Measurements from ENCODE around the gene TPRX1. TPM values are rescaled to one million over a fixed set of nuclear protein-coding genes. Genes with fewer than 3 reads are reported as not detected.

TPRX1 gene
- total RNA-seq, 6 experiments from 2014 or later, result not detected

GRCh38 chr19:47839411-47839810 lies 35.1 kb upstream of the TPRX1 start:
- TF ChIP-seq CTCF (IDR thresholded peaks at IDR 0.05), result no peak
- H3K4me3 Mint-ChIP-seq, result no peak overlapping the region
- DNase-seq, result no peak
- H3K9me3 Mint-ChIP-seq, result no peaks in the 10 kb centered on the region
- H3K27me3 Mint-ChIP-seq (ENCODE audit: insufficient read depth), result peaks cover 34% of the 10 kb centered on the region
- H3K27ac Mint-ChIP-seq, result no peak overlapping the region
- peaks cover 4% of the 10 kb centered on the region; the same call in 1 of the 2 replicates for H3K4me1 Mint-ChIP-seq (ENCODE audit: low read depth)
- H3K36me3 Mint-ChIP-seq (ENCODE audit: low read depth), result no peaks in the 10 kb centered on the region

- H3K4me3 Mint-ChIP-seq, result no peak overlapping the region
- H3K27ac Mint-ChIP-seq, result no peak overlapping the region
- DNase-seq, result no peak
- TF ChIP-seq CTCF (IDR thresholded peaks at IDR 0.05), result no peak
- no peaks in the 10 kb centered on the region for H3K9me3 Mint-ChIP-seq
- H3K4me1 Mint-ChIP-seq (ENCODE audit: low read depth), result peaks cover 4% of the 10 kb centered on the region; the same call in 1 of the 2 replicates
- H3K36me3 Mint-ChIP-seq (ENCODE audit: low read depth), result no peaks in the 10 kb centered on the region
- H3K27me3 Mint-ChIP-seq (ENCODE audit: insufficient read depth), result peaks cover 13% of the 10 kb centered on the region
Observed at GRCh38 chr19:47836038-47836437, 31.7 kb upstream of the TPRX1 start.

- Mint-ChIP-seq H3K4me1 (ENCODE audit: low read depth) (no peaks in the 10 kb centered on the region), H3K4me3 (no peak overlapping the region), H3K27ac (no peak overlapping the region), H3K9me3 (no peaks in the 10 kb centered on the region), H3K27me3 (ENCODE audit: insufficient read depth) (peaks cover 23% of the 10 kb centered on the region), H3K36me3 (ENCODE audit: low read depth) (no peaks in the 10 kb centered on the region)
- DNase-seq, result no peak
- TF ChIP-seq CTCF (IDR thresholded peaks at IDR 0.05), result no peak
Observed at GRCh38 chr19:47832723-47833122, 28.4 kb upstream of the TPRX1 start.

GRCh38 chr19:47826800-47827199 lies 22.4 kb upstream of the TPRX1 start:
- DNase-seq, result no peak
- no peaks in the 10 kb centered on the region for H3K36me3 Mint-ChIP-seq (ENCODE audit: low read depth)
- H3K27me3 Mint-ChIP-seq (ENCODE audit: insufficient read depth), result peaks cover 34% of the 10 kb centered on the region
- TF ChIP-seq CTCF (IDR thresholded peaks at IDR 0.05), result no peak
- H3K4me1 Mint-ChIP-seq (ENCODE audit: low read depth), result no peaks in the 10 kb centered on the region
- H3K9me3 Mint-ChIP-seq, result peaks cover 10% of the 10 kb centered on the region
- no peak overlapping the region for H3K27ac Mint-ChIP-seq
- no peak overlapping the region for H3K4me3 Mint-ChIP-seq

GRCh38 chr19:47824396-47824795 lies 20.0 kb upstream of the TPRX1 start:
- H3K27me3 Mint-ChIP-seq (ENCODE audit: insufficient read depth), result peaks cover 48% of the 10 kb centered on the region
- H3K36me3 Mint-ChIP-seq (ENCODE audit: low read depth), result no peaks in the 10 kb centered on the region
- H3K4me1 Mint-ChIP-seq (ENCODE audit: low read depth), result no peaks in the 10 kb centered on the region
- no peak overlapping the region for H3K27ac Mint-ChIP-seq
- TF ChIP-seq CTCF (IDR thresholded peaks at IDR 0.05), result no peak
- no peak overlapping the region for H3K4me3 Mint-ChIP-seq
- no peak for DNase-seq
- H3K9me3 Mint-ChIP-seq, result peaks cover 10% of the 10 kb centered on the region

- Mint-ChIP-seq H3K36me3 (ENCODE audit: low read depth) (no peaks in the 10 kb centered on the region), H3K27ac (no peak within 1 kb of the TSS), H3K4me3 (no peak within 1 kb of the TSS), H3K9me3 (peaks cover 3% of the 10 kb centered on the region), H3K4me1 (ENCODE audit: low read depth) (no peaks in the 10 kb centered on the region), H3K27me3 (ENCODE audit: insufficient read depth) (peaks cover 44% of the 10 kb centered on the region)
- no peak for DNase-seq
- TF ChIP-seq CTCF (IDR thresholded peaks at IDR 0.05), result no peak
Observed at GRCh38 chr19:47821460-47822020, 17.2 kb upstream of the TPRX1 start, which contains the start of gene CRX. TSS of gene CRX (plus strand) at chr19:47821937. CDS start at chr19:47834444, 12,507 bp downstream.
